HepG2 (cell line): ENCODE measurements around the gene PPP2R5C. TPM values are rescaled to one million over a fixed set of nuclear protein-coding genes. Genes with fewer than 3 reads are reported as not detected.

Experiments used
- CENPX ChIP-seq: sonication (generic); formaldehyde crosslinking; IDR thresholded peaks from 2 replicates; pipeline ENCODE4 v1.9.0; 2021; ENCODE audit warnings: mild to moderate bottlenecking, missing genetic modification reagents, moderate library complexity
- HNRNPLL ChIP-seq: fragments of 200-400 bp; formaldehyde crosslinking; IDR thresholded peaks from 2 replicates; pipeline ENCODE4 v1.6.1; 2017; ENCODE audit warnings: mild to moderate bottlenecking, low read depth, low read length; ENCODE audit not compliant: poor library complexity, severe bottlenecking
- KLF16 ChIP-seq, 2 experiments: sonication (generic) in 1 of 2; formaldehyde crosslinking in 1 of 2; IDR thresholded peaks; 2 replicates each; pipeline versions ENCODE4 v1.6.1 to v1.8.0; 2016 to 2023; ENCODE audit warnings: missing genetic modification reagents in 2 of 2, missing compliant biosample characterization in 1 of 2
- LCORL ChIP-seq, 2 experiments: fragments of 450-650 bp in 1 of 2; sonication (generic) in 1 of 2; formaldehyde crosslinking in 1 of 2; IDR thresholded peaks; 2 replicates each; pipeline versions ENCODE4 v1.5.0 to v1.6.1; 2017 to 2020; ENCODE audit warnings: antibody characterized with exemption in 1 of 2, missing genetic modification reagents in 1 of 2
- MTERF4 ChIP-seq: sonication (generic); formaldehyde crosslinking; IDR thresholded peaks from 2 replicates; pipeline ENCODE4 v1.8.0; 2023; ENCODE audit warnings: mild to moderate bottlenecking, missing genetic modification reagents
- MXI1 ChIP-seq: IDR thresholded peaks from 3 replicates; pipeline ENCODE4 v1.6.1; 2012; ENCODE audit warnings: low read depth, low read length, inconsistent platforms, borderline replicate concordance
- SIN3A ChIP-seq: IDR thresholded peaks from 2 replicates; pipeline ENCODE4 v1.6.1; 2011; ENCODE audit warnings: low read depth, mild to moderate bottlenecking, control low read depth, low read length, borderline replicate concordance
- SMC3 ChIP-seq: IDR thresholded peaks from 2 replicates; pipeline ENCODE4 v1.6.1; 2011; ENCODE audit warnings: low read length, improper control_type of control experiment
- SSRP1 ChIP-seq: IDR thresholded peaks from 2 replicates; pipeline ENCODE4 v1.6.1; 2016; ENCODE audit warnings: control low read depth
- ZNF12 ChIP-seq: sonication (generic); formaldehyde crosslinking; IDR thresholded peaks from 2 replicates; pipeline ENCODE4 v1.5.0; 2020; ENCODE audit warnings: missing genetic modification reagents
- ZNF224 ChIP-seq: sonication (generic); formaldehyde crosslinking; IDR thresholded peaks from 2 replicates; pipeline ENCODE4 v1.5.0; 2020; ENCODE audit warnings: mild to moderate bottlenecking, missing genetic modification reagents
- ZNF3 ChIP-seq: IDR thresholded peaks from 2 replicates; pipeline ENCODE4 v1.7.0; 2017; ENCODE audit warnings: inconsistent platforms
- ZNF343 ChIP-seq: sonication (generic); formaldehyde crosslinking; IDR thresholded peaks from 2 replicates; pipeline ENCODE4 v1.4.0; 2020; ENCODE audit warnings: mild to moderate bottlenecking, missing genetic modification reagents
- ZNF382 ChIP-seq: sonication (generic); formaldehyde crosslinking; IDR thresholded peaks from 2 replicates; pipeline ENCODE4 v1.5.0; 2020; ENCODE audit warnings: missing genetic modification reagents, mild to moderate bottlenecking, borderline replicate concordance
- ZNF563 ChIP-seq: sonication (generic); formaldehyde crosslinking; IDR thresholded peaks from 2 replicates; pipeline ENCODE4 v1.8.0; 2022; ENCODE audit warnings: mild to moderate bottlenecking, moderate library complexity, missing genetic modification reagents
- ZNF777 ChIP-seq: sonication (generic); formaldehyde crosslinking; IDR thresholded peaks from 2 replicates; pipeline ENCODE4 v1.4.0; 2020; ENCODE audit warnings: missing genetic modification reagents
- ZNF788 ChIP-seq: sonication (generic); formaldehyde crosslinking; IDR thresholded peaks from 2 replicates; pipeline ENCODE4 v1.5.0; 2020; ENCODE audit warnings: mild to moderate bottlenecking, missing genetic modification reagents, borderline replicate concordance
- ZNF83 ChIP-seq: sonication (generic); formaldehyde crosslinking; IDR thresholded peaks from 2 replicates; pipeline ENCODE4 v1.4.0; 2020; ENCODE audit warnings: missing genetic modification reagents, mild to moderate bottlenecking, borderline replicate concordance
- polyA plus RNA-seq, 8 experiments: library from polyadenylated mRNA; depleted of rRNA in 3 of 8; stranded (reverse) in 7 of 8; unstranded in 1 of 8; fragments of >200 nt; fragmentation: Illumina TruSeq in 4 of 8; extraction: Trizol in 4 of 8; gene quantifications; 2 replicates each; pipeline versions ENCODE4 v1.2.1 to v1.2.3, GENCODE V29; 2011 to 2016; ENCODE audit warnings: low read depth in 4 of 8, missing spikeins in 1 of 8, mixed read lengths in 1 of 8; ENCODE audit not compliant: insufficient read depth in 1 of 8
- total RNA-seq, 5 experiments: library from RNA; depleted of rRNA; stranded (reverse); fragments of >200 nt; fragmentation: Illumina TruSeq; extraction: Trizol; gene quantifications; 2 replicates each; pipeline ENCODE4 v1.2.3, GENCODE V29; 2016; ENCODE audit warnings: low read depth in 1 of 5
- TF ChIP-seq, protein P1 (sequence below): IDR thresholded peaks from 2 replicates; pipeline ENCODE4 v1.6.1; 2016
- TF ChIP-seq, protein P2 (sequence below): IDR thresholded peaks from 2 replicates; pipeline ENCODE4 v1.6.1; 2016; ENCODE audit warnings: missing compliant biosample characterization, missing genetic modification reagents, borderline replicate concordance
- TF ChIP-seq, protein P3 (sequence below): sonication (generic); formaldehyde crosslinking; IDR thresholded peaks from 2 replicates; pipeline ENCODE4 v1.8.1; 2023; ENCODE audit warnings: mild to moderate bottlenecking, missing genetic modification reagents
- TF ChIP-seq, protein P4 (sequence below): sonication (generic); formaldehyde crosslinking; IDR thresholded peaks from 2 replicates; pipeline ENCODE4 v1.5.0; 2020; ENCODE audit warnings: mild to moderate bottlenecking, missing genetic modification reagents

Gene PPP2R5C
- total and polyA plus RNA-seq, 2 of the 13 experiments (the other 11 are each of a cell fraction or from before 2014, with no cell fraction given), result 74.3 to 78.5 TPM

DNA sequence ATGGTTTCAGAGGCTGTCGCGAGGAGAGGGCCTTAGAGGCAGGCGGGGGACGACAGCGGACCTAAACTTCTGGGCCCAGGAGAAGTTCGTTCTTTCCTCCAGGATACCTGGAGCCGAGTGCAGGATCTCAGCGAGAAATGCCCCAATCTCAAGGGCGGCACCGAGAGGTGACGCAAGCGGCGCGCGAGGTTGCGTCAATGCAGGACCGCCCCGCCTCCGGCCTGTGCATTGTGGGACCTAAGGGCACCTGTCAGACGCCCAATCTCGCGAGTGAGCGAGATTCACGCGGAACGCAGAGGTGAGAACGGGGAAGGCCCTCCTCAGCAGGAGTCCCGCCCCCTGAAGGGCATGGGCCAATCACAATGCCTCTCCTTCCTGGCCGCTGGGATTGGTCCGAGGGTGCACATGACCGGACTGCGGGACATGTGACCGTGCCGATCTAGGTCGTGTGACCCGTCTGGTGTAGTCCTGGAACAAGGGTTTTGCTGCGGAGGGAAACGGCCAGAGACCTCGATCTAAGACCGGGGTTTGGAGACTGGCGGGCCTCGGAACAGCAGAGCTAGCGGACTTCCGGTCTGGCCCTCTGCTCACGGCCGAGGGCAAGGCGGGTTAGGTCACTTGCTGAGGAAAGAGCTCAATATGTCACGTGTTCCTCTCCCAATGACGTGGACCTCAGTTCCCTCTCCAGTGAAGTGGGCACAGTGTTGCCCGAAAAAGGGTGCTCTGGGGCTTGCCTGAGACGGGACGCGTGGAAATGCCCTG lies 186.6 kb downstream of the PPP2R5C start (continued):
- TF ChIP-seq ZNF788 (CRISPR knock-in tag) (peak; percentile 14; the same call in 1 of the 2 replicates), SIN3A (peak; percentile 89; the same call in 1 of the 2 replicates), ZNF224 (CRISPR knock-in tag) (no peak), HNRNPLL (peak; percentile 77), LCORL (IDR thresholded peaks at IDR 0.05) (no peak), LCORL (CRISPR knock-in tag; IDR thresholded peaks at IDR 0.05) (no peak), ZNF343 (CRISPR knock-in tag) (no peak; the same call in 1 of the 2 replicates), MTERF4 (no peak), CENPX (CRISPR knock-in tag) (no peak), ZNF382 (CRISPR knock-in tag) (no peak), ZNF12 (CRISPR knock-in tag) (no peak), ZNF3 (CRISPR knock-in tag) (0 out of 2 replicates have a peak, but pooled peaks have one; percentile 49), SSRP1 (no peak), SMC3 (no peak), MXI1 (peak; percentile 97), KLF16 (CRISPR knock-in tag; IDR thresholded peaks at IDR 0.05) (peak; percentile 12 to 93; a peak in 2 of 4 replicates), ZNF777 (CRISPR knock-in tag) (peak; percentile 73), ZNF563 (CRISPR knock-in tag) (no peak; the same call in 1 of the 2 replicates), ZNF83 (no peak)
- TF ChIP-seq, protein P1, sequence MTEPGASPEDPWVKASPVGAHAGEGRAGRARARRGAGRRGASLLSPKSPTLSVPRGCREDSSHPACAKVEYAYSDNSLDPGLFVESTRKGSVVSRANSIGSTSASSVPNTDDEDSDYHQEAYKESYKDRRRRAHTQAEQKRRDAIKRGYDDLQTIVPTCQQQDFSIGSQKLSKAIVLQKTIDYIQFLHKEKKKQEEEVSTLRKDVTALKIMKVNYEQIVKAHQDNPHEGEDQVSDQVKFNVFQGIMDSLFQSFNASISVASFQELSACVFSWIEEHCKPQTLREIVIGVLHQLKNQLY (CRISPR knock-in tag), result peak; percentile 42; the same call in 1 of the 2 replicates
- TF ChIP-seq, protein P2, sequence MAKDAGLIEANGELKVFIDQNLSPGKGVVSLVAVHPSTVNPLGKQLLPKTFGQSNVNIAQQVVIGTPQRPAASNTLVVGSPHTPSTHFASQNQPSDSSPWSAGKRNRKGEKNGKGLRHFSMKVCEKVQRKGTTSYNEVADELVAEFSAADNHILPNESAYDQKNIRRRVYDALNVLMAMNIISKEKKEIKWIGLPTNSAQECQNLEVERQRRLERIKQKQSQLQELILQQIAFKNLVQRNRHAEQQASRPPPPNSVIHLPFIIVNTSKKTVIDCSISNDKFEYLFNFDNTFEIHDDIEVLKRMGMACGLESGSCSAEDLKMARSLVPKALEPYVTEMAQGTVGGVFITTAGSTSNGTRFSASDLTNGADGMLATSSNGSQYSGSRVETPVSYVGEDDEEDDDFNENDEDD (CRISPR knock-in tag), result peak; percentile 67
- TF ChIP-seq, protein P3, sequence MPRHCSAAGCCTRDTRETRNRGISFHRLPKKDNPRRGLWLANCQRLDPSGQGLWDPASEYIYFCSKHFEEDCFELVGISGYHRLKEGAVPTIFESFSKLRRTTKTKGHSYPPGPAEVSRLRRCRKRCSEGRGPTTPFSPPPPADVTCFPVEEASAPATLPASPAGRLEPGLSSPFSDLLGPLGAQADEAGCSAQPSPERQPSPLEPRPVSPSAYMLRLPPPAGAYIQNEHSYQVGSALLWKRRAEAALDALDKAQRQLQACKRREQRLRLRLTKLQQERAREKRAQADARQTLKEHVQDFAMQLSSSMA (CRISPR knock-in tag), result no peak
- TF ChIP-seq, protein P4, sequence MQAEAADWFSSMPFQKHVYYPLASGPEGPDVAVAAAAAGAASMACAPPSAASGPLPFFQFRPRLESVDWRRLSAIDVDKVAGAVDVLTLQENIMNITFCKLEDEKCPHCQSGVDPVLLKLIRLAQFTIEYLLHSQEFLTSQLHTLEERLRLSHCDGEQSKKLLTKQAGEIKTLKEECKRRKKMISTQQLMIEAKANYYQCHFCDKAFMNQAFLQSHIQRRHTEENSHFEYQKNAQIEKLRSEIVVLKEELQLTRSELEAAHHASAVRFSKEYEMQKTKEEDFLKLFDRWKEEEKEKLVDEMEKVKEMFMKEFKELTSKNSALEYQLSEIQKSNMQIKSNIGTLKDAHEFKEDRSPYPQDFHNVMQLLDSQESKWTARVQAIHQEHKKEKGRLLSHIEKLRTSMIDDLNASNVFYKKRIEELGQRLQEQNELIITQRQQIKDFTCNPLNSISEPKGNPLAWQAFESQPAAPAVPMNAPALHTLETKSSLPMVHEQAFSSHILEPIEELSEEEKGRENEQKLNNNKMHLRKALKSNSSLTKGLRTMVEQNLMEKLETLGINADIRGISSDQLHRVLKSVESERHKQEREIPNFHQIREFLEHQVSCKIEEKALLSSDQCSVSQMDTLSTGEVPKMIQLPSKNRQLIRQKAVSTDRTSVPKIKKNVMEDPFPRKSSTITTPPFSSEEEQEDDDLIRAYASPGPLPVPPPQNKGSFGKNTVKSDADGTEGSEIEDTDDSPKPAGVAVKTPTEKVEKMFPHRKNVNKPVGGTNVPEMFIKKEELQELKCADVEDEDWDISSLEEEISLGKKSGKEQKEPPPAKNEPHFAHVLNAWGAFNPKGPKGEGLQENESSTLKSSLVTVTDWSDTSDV, result peak; percentile 75; the same call in 1 of the 2 replicates
